ENCODE results near the gene TMEM30B.

- TF ChIP-seq CTCF (IDR thresholded peaks at IDR 0.05) (no peak), POLR2A (IDR thresholded peaks at IDR 0.05) (no peak), EP300 (IDR thresholded peaks at IDR 0.05) (no peak)
These were observed 40.9 kb downstream of the TMEM30B start for GRCh38 chr14:61240206-61240605.
